IMR-90 (cell line): Measurements from ENCODE around the gene CD46. TPM values are rescaled to one million over a fixed set of nuclear protein-coding genes. Genes with fewer than 3 reads are reported as not detected.

ENCODE experiments used
- ATAC-seq: fragments of 200-7000 bp; cut with Tn5 transposase; 2 replicates; pipeline ENCODE4 v1.9.1; 2020; ENCODE audit warnings: low read depth, mild to moderate bottlenecking, moderate library complexity
- BruUV-seq: library from RNA; stranded (reverse); fragments of 400-500 nt; replicated peaks from 2 replicates; lab custom pipeline; 2021; lab: Mats Ljungman, UMichigan
- CTCF ChIA-PET: fragments of 300-600 bp; formaldehyde crosslinking; extraction: SDS; loops from one replicate; lab custom pipeline; 2021; ENCODE audit warnings: antibody characterized with exemption; lab: Yijun Ruan, JAX
- POLR2A ChIA-PET: fragments of 300-600 bp; sonication (Branson Sonifier 250); formaldehyde crosslinking; loops from one replicate; lab custom pipeline; 2022; ENCODE audit warnings: antibody characterized with exemption; ENCODE audit not compliant: unreplicated experiment; lab: Charles Lee
- DNase-seq: peaks from one replicate; pipeline ENCODE4 v3.0.0; 2013
- H2AFZ ChIP-seq: replicated peaks from 2 replicates; pipeline ENCODE3; 2013; ENCODE audit warnings: low read length, mild to moderate bottlenecking; ENCODE audit not compliant: poor library complexity
- H2AK5ac ChIP-seq: 2 replicates; pipeline ENCODE4 v1.6.1; 2013; ENCODE audit warnings: low read depth, low read length, inconsistent platforms
- H2AK9ac ChIP-seq: replicated peaks from 2 replicates; pipeline ENCODE3; 2013; ENCODE audit warnings: mild to moderate bottlenecking, low read depth, low read length, moderate library complexity; ENCODE audit not compliant: poor library complexity
- H2BK120ac ChIP-seq: 2 replicates; pipeline ENCODE4 v1.6.1; 2013; ENCODE audit warnings: low read depth, low read length, inconsistent platforms
- H2BK15ac ChIP-seq: 3 replicates; pipeline ENCODE4 v1.6.1; 2013; ENCODE audit warnings: low read depth, low read length, inconsistent platforms
- H2BK20ac ChIP-seq: 2 replicates; pipeline ENCODE4 v1.6.1; 2013; ENCODE audit warnings: low read depth, mild to moderate bottlenecking, inconsistent platforms, low read length, moderate library complexity
- H2BK5ac ChIP-seq: 2 replicates; pipeline ENCODE4 v1.6.1; 2013; ENCODE audit warnings: mild to moderate bottlenecking, low read depth, low read length, inconsistent platforms; ENCODE audit not compliant: poor library complexity, severe bottlenecking
- H3K14ac ChIP-seq: replicated peaks from 2 replicates; pipeline ENCODE4 v1.6.1; 2013; ENCODE audit warnings: low read depth, low read length, inconsistent platforms
- H3K18ac ChIP-seq: 2 replicates; pipeline ENCODE4 v1.6.1; 2013; ENCODE audit warnings: low read depth, low read length, control low read depth
- H3K23ac ChIP-seq: 2 replicates; pipeline ENCODE4 v1.6.1; 2013; ENCODE audit warnings: low read depth, low read length, inconsistent platforms
- H3K27ac ChIP-seq: 2 replicates; pipeline ENCODE4 v1.5.1; 2013; ENCODE audit warnings: mild to moderate bottlenecking, control low read depth, low read length; ENCODE audit not compliant: insufficient read depth
- H3K27me3 ChIP-seq: 2 replicates; pipeline ENCODE4 v1.6.1; 2013; ENCODE audit warnings: low read length; ENCODE audit not compliant: control insufficient read depth, insufficient read depth
- H3K36me3 ChIP-seq: 2 replicates; pipeline ENCODE4 v1.6.1; 2013; ENCODE audit warnings: low read length, mixed read lengths; ENCODE audit not compliant: control insufficient read depth, insufficient read depth
- H3K4ac ChIP-seq: 2 replicates; pipeline ENCODE4 v1.6.1; 2013; ENCODE audit warnings: low read depth, low read length, inconsistent platforms
- H3K4me1 ChIP-seq: 2 replicates; pipeline ENCODE4 v1.6.1; 2013; ENCODE audit warnings: low read length, mixed read lengths; ENCODE audit not compliant: control insufficient read depth, insufficient read depth
- H3K4me2 ChIP-seq: 2 replicates; pipeline ENCODE4 v1.6.1; 2013; ENCODE audit warnings: low read depth, mild to moderate bottlenecking, control low read depth, low read length, moderate library complexity
- H3K4me3 ChIP-seq: 2 replicates; pipeline ENCODE4 v1.5.1; 2013; ENCODE audit warnings: low read depth, mild to moderate bottlenecking, control low read depth, low read length, moderate library complexity; ENCODE audit not compliant: insufficient read depth
- H3K56ac ChIP-seq: 2 replicates; pipeline ENCODE4 v1.6.1; 2013; ENCODE audit warnings: low read length, inconsistent platforms; ENCODE audit not compliant: insufficient read depth; ENCODE audit errors: extremely low read depth
- H3K79me1 ChIP-seq, 2 experiments: 2 replicates each; pipeline ENCODE4 v1.6.1; 2013; ENCODE audit warnings: low read length in 2 of 2, inconsistent platforms in 1 of 2, low read depth in 1 of 2
- H3K9ac ChIP-seq: 2 replicates; pipeline ENCODE4 v1.6.1; 2013; ENCODE audit warnings: low read depth, low read length, control low read depth
- H3K9me1 ChIP-seq: 2 replicates; pipeline ENCODE4 v1.6.1; 2013; ENCODE audit warnings: low read length, inconsistent platforms; ENCODE audit not compliant: insufficient read depth
- H3K9me3 ChIP-seq: 2 replicates; pipeline ENCODE4 v1.6.1; 2013; ENCODE audit warnings: low read length; ENCODE audit not compliant: control insufficient read depth, insufficient read depth
- H4K20me1 ChIP-seq: 2 replicates; pipeline ENCODE4 v1.6.1; 2013; ENCODE audit warnings: low read length, inconsistent platforms; ENCODE audit not compliant: insufficient read depth
- H4K5ac ChIP-seq: 2 replicates; pipeline ENCODE4 v1.6.1; 2013; ENCODE audit warnings: mild to moderate bottlenecking, low read depth, low read length, control low read depth
- H4K8ac ChIP-seq, 2 experiments: 2 replicates each; pipeline ENCODE4 v1.6.1; 2013; ENCODE audit warnings: low read depth in 2 of 2, low read length in 2 of 2, control low read depth in 1 of 2, inconsistent platforms in 1 of 2
- H4K91ac ChIP-seq: 2 replicates; pipeline ENCODE4 v1.6.1; 2013; ENCODE audit warnings: low read depth, low read length, inconsistent platforms; ENCODE audit not compliant: insufficient read depth
- CEBPB ChIP-seq: IDR thresholded peaks from 2 replicates; pipeline ENCODE4 v1.6.1; 2012; ENCODE audit warnings: low read depth, low read length, improper control_type of control experiment
- NFE2L2 ChIP-seq: fragments of 150-350 bp; IDR thresholded peaks from 2 replicates; pipeline ENCODE4 v1.6.1; 2016; ENCODE audit warnings: low read depth, mild to moderate bottlenecking, low read length
- WGBS, 2 experiments: methylation state at CpG; one replicate each; pipeline versions ENCODE4 v1.1.5 to v1.1.7; 2013; ENCODE audit warnings: missing lambda C conversion rate in 2 of 2; ENCODE audit not compliant: insufficient read length in 1 of 2; ENCODE audit errors: extremely low coverage in 2 of 2; 5-methylcytosine and 5-hydroxymethylcytosine counted together
- dilution Hi-C: fragments of 300-500 bp; cut with HindIII; formaldehyde crosslinking; loops from one replicate; pipeline ENCODE4 v1.14.3; 2018; ENCODE audit warnings: low sequenced_read_pairs; ENCODE audit not compliant: unreplicated experiment
- in situ Hi-C: fragments of 300-500 bp; cut with MboI; formaldehyde crosslinking; loops from 3 replicates; pipeline ENCODE4 v1.14.3; 2019; ENCODE audit warnings: low sequenced_read_pairs, inconsistent platforms, mixed read lengths
- intact Hi-C: fragments of 100-400 bp; cut with micrococcal nuclease; formaldehyde crosslinking; loops from 2 replicates; pipeline ENCODE4 v1.10.0; 2022
- polyA plus RNA-seq, 3 experiments: library from polyadenylated mRNA; depleted of rRNA; stranded (reverse); fragments of >200 nt; gene quantifications; 2 replicates each; pipeline ENCODE4 v1.2.3, GENCODE V29; 2012; ENCODE audit warnings: low replicate concordance in 1 of 3
- total RNA-seq: library from RNA; depleted of rRNA; stranded (reverse); fragments of >200 nt; gene quantifications from 2 replicates; pipeline ENCODE4 v1.2.3, GENCODE V29; 2012

The CD46 gene
- total and polyA plus RNA-seq, 2 of the 4 experiments (the other 2 are of a cell fraction): 37.1 to 82.0 TPM

GRCh38 chr1:207810606-207811295 is 58.9 kb downstream of the CD46 start:
- ATAC-seq (no peak), DNase-seq (no peak)
- BruUV-seq: no TSS peak
- Histone ChIP-seq H3K79me1 (peaks cover 0 to 9% of the 10 kb centered on the region in 2 experiments; a peak in 1 of 4 replicates), H4K8ac (no peak overlapping the region), H3K4me3 (no peak overlapping the region), H3K18ac (no peak overlapping the region), H3K36me3 (peaks cover 14% of the 10 kb centered on the region; the same call in 1 of the 2 replicates), H4K91ac (no peak overlapping the region), H3K23ac (no peak overlapping the region), H3K27me3 (no peaks in the 10 kb centered on the region), H3K9ac (no peak overlapping the region), H2BK120ac (no peak overlapping the region), H2BK15ac (no peak overlapping the region), H4K5ac (no peak overlapping the region), H2BK20ac (no peak overlapping the region), H3K9me3 (no peaks in the 10 kb centered on the region), H3K4me1 (peaks cover 16% of the 10 kb centered on the region), H2BK5ac (no peak overlapping the region), H2AK5ac (no peak overlapping the region), H2AFZ (no peak overlapping the region), H2AK9ac (no peak overlapping the region), H3K4ac (no peak overlapping the region), H3K56ac (no peak overlapping the region), H3K4me2 (no peak overlapping the region), H3K14ac (no peak overlapping the region), H4K20me1 (no peaks in the 10 kb centered on the region), H3K9me1 (peaks cover 21% of the 10 kb centered on the region; the same call in 1 of the 2 replicates), H3K27ac (no peak overlapping the region)
- POLR2A ChIA-PET: no interaction called here
- no CpG with 5 or more reads among the region's 9 CpGs for WGBS, 2 experiments
- CTCF ChIA-PET: interaction anchor here (0.7 to 1.5 kb wide), 3 partner anchors 8 to 59 kb away, joined by 3 to 5 read pairs (median 3); no protein-coding TSS in a partner anchor
- TF ChIP-seq CEBPB: peak; percentile 23; the same call in 1 of the 2 replicates
- TF ChIP-seq NFE2L2: no peak
- intact Hi-C loops: no loop called here
- dilution Hi-C loops: no loop called here
- in situ Hi-C loops: no loop called here
